HPDE6-E6E7 (cell line): ENCODE data around the gene ERVW-1.

Experiments used
- DNase-seq: peaks from one replicate; pipeline ENCODE4 v3.0.0; 2011; ENCODE audit warnings: missing footprints; ENCODE audit errors: extremely low spot score

Gene ERVW-1

GRCh38 chr7:92425311-92425947 lies 52.3 kb downstream of the ERVW-1 start:
- DNase-seq, result no peak

- no peak for DNase-seq
Observed at GRCh38 chr7:92423710-92424131, 54.0 kb downstream of the ERVW-1 start.

GRCh38 chr7:92422926-92423325 lies 54.8 kb downstream of the ERVW-1 start:
- DNase-seq, result no peak

GRCh38 chr7:92421676-92422435 lies 55.9 kb downstream of the ERVW-1 start:
- DNase-seq, result no peak
